Sciatic nerve (tissue), 2 donors: ENCODE data around the gene NF1. TPM values are rescaled to one million over a fixed set of nuclear protein-coding genes. Genes with fewer than 3 reads are reported as not detected.
"Not testable (repeated sequence)": the region's sequence is repeated elsewhere in the genome, so short reads cannot be mapped to it uniquely, and the experiment has no call there.

Experiments used
- ATAC-seq: fragments of 200-7000 bp; cut with Tn5 transposase; one replicate; pipeline ENCODE4 v1.9.1; 2020; ENCODE audit warnings: mild to moderate bottlenecking, moderate library complexity
- DNase-seq: peaks from one replicate; pipeline ENCODE4 v3.0.0-alpha.2; 2020; ENCODE audit warnings: low spot score
- intact Hi-C: fragments of 100-400 bp; cut with DNase I; formaldehyde crosslinking; loops from one replicate; pipeline ENCODE4 v1.14.2; 2022
- total RNA-seq: library from RNA; stranded (reverse); fragmentation: NEBNext Ultra II Directional; extraction: Animal tissue kit (Norgen Biotek cat#: 25700); gene quantifications from one replicate; pipeline ENCODE4 v1.2.1, GENCODE V29; 2021
- donor health status: DM: no; HTN: no; CAD: no.
- donor health status: DM: no; HTN: no; CAD: no.

The NF1 gene
- total RNA-seq, 1 donor from 2014 or later, result 106 TPM

- ATAC-seq, result no peak
- DNase-seq, result no peak
- intact Hi-C loops, result no loop called here
Observed at GRCh38 chr17:31357091-31357490, 262.3 kb downstream of the NF1 start.

GRCh38 chr17:31357839-31358394 lies 263.1 kb downstream of the NF1 start:
- ATAC-seq, result no peak
- DNase-seq, result no peak
- intact Hi-C loops, result no loop called here

GRCh38 chr17:31364012-31364411 lies 269.2 kb downstream of the NF1 start:
- no peak for DNase-seq
- intact Hi-C loops, result no loop called here
- ATAC-seq, result no peak

DNA sequence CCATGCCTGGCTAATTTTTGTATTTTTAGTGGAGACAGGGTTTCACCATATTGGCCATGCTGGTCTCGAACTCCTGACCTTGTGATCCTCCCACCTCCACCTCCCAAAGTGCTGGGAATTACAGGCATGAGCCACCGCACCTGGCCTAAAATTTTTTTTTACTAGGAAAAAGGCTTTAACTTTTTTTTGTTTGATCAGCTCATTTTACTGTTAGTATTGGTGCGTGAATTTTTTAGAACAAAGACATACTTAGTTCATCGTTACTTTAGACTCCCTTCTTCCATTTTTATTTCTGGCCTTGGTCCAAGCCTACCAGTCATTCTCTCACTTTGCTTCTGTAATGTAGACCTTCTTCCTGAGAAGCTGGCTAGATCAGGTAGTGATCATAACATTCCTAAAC lies 271.3 kb downstream of the NF1 start:
- intact Hi-C loops, result no loop called here
- no peak for DNase-seq
- ATAC-seq, result no peak

- ATAC-seq (no peak), DNase-seq (no peak)
- intact Hi-C loops, result no loop called here
Observed at GRCh38 chr17:31369266-31369665, 274.5 kb downstream of the NF1 start.

DNA sequence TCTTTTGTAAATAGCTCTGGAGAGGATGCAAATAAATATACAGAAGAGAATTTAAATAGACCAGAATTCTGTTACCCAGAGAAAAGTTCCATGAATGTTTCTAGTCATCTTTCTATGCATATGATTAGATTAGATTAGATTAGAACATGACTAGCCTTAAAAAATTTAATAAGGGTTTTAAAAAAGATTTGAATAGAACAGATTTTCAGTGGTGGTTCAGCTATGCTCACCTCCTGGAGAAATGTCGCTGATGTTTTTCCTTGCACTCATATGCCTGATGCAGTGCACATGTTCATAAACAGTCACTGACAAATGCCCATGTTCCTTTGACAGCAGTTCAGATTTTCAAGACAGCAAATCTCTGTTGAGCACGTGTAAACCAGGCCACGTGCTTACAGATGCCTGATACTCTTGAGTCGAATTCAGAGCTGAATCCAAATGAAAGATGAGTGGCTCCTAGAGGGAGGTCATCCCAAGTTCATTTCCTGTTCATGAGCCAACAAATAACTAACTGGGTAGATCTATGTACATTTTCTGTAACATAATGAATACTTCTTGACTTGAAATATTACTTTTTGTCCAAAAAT lies 276.8 kb downstream of the NF1 start:
- DNase-seq, result no peak
- ATAC-seq, result no peak
- intact Hi-C loops, result no loop called here

GRCh38 chr17:31373150-31374093 lies 278.6 kb downstream of the NF1 start:
- ATAC-seq, result peak; percentile 82
- no peak for DNase-seq
- intact Hi-C loops, result no loop called here

GRCh38 chr17:31374094-31374447 lies 279.3 kb downstream of the NF1 start:
- no peak for ATAC-seq
- intact Hi-C loops, result no loop called here

GRCh38 chr17:31374503-31374902 lies 279.7 kb downstream of the NF1 start:
- no peak for DNase-seq
- no peak for ATAC-seq
- intact Hi-C loops, result no loop called here

More at GRCh38 chr17:31374094-31374447, 279.3 kb downstream of the NF1 start:
- DNase-seq, result no peak

DNA sequence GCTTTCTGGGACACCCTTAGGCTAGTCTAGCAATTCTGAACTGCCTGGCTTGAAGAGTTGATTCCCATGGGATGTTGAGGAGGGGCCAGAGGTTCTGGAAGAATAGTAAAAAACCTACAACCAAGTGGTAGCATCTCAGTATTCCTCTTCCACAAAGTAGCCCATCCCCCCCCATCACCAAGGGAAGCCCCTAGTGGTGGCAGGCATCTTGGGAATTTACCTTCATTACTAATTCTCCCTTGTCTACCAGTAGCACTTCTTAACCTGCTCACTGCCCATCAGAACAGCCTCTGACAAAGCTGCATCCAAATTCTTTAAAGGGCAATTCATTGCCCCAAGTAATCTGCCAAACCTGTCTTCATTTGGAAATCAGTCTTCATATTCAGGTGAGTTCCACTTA lies 283.9 kb downstream of the NF1 start:
- DNase-seq, result no peak
- ATAC-seq, result no peak
- intact Hi-C loops, result no loop called here

- no peak for ATAC-seq
- DNase-seq, result no peak
- intact Hi-C loops, result no loop called here
Observed at GRCh38 chr17:31379597-31380205, 284.9 kb downstream of the NF1 start.

DNA sequence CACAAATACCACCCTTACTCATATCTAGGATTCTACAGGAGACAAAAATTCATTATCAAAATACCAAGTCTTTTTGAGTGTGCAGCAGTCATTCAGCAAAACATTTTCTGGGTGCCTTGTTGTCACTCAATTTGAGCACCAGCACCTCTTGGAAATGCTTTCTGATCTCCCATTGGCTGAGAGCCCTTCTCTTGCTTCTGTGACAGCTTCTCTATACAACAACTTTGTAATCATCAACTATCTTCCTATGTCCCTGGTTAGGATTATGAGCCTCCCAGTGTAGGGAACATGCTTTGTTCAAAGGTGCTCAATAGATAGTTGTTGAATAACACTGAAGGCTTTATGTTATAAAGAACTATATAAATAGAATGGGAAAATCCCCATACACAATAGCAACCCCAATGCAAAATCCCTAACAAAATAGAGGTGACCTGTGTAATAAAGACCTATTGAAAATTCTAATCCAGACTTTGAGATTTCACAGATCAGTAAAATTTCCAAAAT lies 286.4 kb downstream of the NF1 start:
- intact Hi-C loops, result no loop called here
- ATAC-seq, result no peak

GRCh38 chr17:31382668-31383275 lies 288.0 kb downstream of the NF1 start:
- ATAC-seq, intact Hi-C loops, DNase-seq: not testable (repeated sequence)

More for the DNA sequence above, 286.4 kb downstream of the NF1 start:
- DNase-seq, result no peak

GRCh38 chr17:31383488-31383887 lies 288.7 kb downstream of the NF1 start:
- DNase-seq, ATAC-seq, intact Hi-C loops: not testable (repeated sequence)

GRCh38 chr17:31385428-31386285 lies 290.9 kb downstream of the NF1 start:
- DNase-seq (no peak), ATAC-seq (no peak)
- intact Hi-C loops, result no loop called here

- no peak for ATAC-seq
- no peak for DNase-seq
- intact Hi-C loops, result no loop called here
Observed at GRCh38 chr17:31386542-31387075, 291.8 kb downstream of the NF1 start.

- no peak for DNase-seq
- intact Hi-C loops, result no loop called here
- ATAC-seq, result no peak
Observed at GRCh38 chr17:31387438-31387837, 292.7 kb downstream of the NF1 start.

DNA sequence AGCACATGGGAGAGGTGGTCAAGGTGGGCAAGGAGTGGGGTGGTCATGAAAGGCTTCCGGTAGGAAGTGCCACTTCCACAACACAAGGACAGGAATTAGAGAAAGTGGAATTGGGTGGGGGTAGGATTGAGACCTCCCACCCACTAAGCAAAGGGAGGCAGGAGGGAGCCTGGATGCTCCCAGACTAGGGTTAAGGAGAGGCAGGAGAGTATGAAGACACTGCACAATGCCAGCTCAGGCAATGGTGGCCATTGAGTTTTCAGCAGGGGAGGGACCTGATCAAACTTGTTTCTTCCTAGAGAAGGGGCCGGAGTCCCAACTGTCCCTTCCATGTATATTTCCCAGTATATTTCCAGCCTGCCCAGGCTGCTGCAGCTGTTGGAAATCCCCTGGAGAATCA lies 293.6 kb downstream of the NF1 start:
- intact Hi-C loops, result no loop called here
- DNase-seq (no peak), ATAC-seq (no peak)
